ENCODE measurements around the gene MYO15B.
"Not testable (repeated sequence)": the region's sequence is repeated elsewhere in the genome, so short reads cannot be mapped to it uniquely, and the experiment has no call there.

Gene MYO15B

GRCh38 chr17:75626496-75627038 is 39.0 kb downstream of the MYO15B start:
- DNase-seq: no peak

GRCh38 chr17:75627094-75627493 is 39.5 kb downstream of the MYO15B start:
- DNase-seq: no peak

GRCh38 chr17:75628425-75628824 is 40.8 kb downstream of the MYO15B start:
- DNase-seq: no peak

GRCh38 chr17:75629157-75629556 is 41.6 kb downstream of the MYO15B start:
- DNase-seq: no peak

- no peak for DNase-seq
These were observed 42.7 kb downstream of the MYO15B start for GRCh38 chr17:75630071-75630917.

- DNase-seq: no peak
These were observed 43.8 kb downstream of the MYO15B start for GRCh38 chr17:75631353-75631752.

- DNase-seq: no peak
These were observed 44.8 kb downstream of the MYO15B start for GRCh38 chr17:75632428-75632827.

GRCh38 chr17:75632863-75633485 is 45.4 kb downstream of the MYO15B start, which contains the start of gene SMIM5:
Gene SMIM5 (plus strand): TSS chr17:75633434. CDS start chr17:75640202, 6,768 bp downstream.
- DNase-seq: peak; percentile 80

- peak; percentile 85 for DNase-seq
These were observed 46.1 kb downstream of the MYO15B start for GRCh38 chr17:75633486-75634375.

- no peak for DNase-seq
These were observed 46.8 kb downstream of the MYO15B start for GRCh38 chr17:75634376-75634740.

- DNase-seq: no peak
These were observed 47.4 kb downstream of the MYO15B start for GRCh38 chr17:75634754-75635609.

GRCh38 chr17:75635610-75636202 is 48.1 kb downstream of the MYO15B start:
- no peak for DNase-seq

GRCh38 chr17:75636381-75637142 is 49.0 kb downstream of the MYO15B start:
- DNase-seq: no peak

- DNase-seq: no peak
These were observed 49.5 kb downstream of the MYO15B start for GRCh38 chr17:75637143-75637538.

- no peak for DNase-seq
These were observed 50.0 kb downstream of the MYO15B start for GRCh38 chr17:75637551-75637950.

GRCh38 chr17:75638039-75638438 is 50.4 kb downstream of the MYO15B start:
- not testable (repeated sequence) for DNase-seq

GRCh38 chr17:75638893-75639292 is 51.3 kb downstream of the MYO15B start:
- no peak for DNase-seq

GRCh38 chr17:75639327-75639726 is 51.7 kb downstream of the MYO15B start:
- no peak for DNase-seq

- DNase-seq: no peak
These were observed 52.4 kb downstream of the MYO15B start for GRCh38 chr17:75639771-75640555.

GRCh38 chr17:75640556-75641119 is 53.0 kb downstream of the MYO15B start:
- DNase-seq: no peak

Measured in HCEC 1CT (cell line).